Measurements from ENCODE around the gene CYB561D2.

GRCh38 chr3:50381383-50381782 is 30.7 kb downstream of the CYB561D2 start:
- TF ChIP-seq POLR2AphosphoS5 (IDR thresholded peaks at IDR 0.05; ENCODE audit: insufficient read depth in 1 of 2, low read depth in 1 of 2) (no peak), CTCF (IDR thresholded peaks at IDR 0.05) (no peak)

All from vagina (tissue), 2 donors.